Trophoblast cell (in vitro differentiated cells and primary cell): ENCODE data around the gene PTPN1.

Source experiments
- DNase-seq, 2 donors: peaks; one replicate each; pipeline ENCODE4 v3.0.0-alpha.2; 2016
- H2AFZ ChIP-seq: 2 replicates; pipeline ENCODE4 v1.6.1; 2013; ENCODE audit warnings: low read length, moderate library complexity, mild to moderate bottlenecking; ENCODE audit not compliant: insufficient read depth, poor library complexity
- H2AK5ac ChIP-seq: 2 replicates; pipeline ENCODE4 v1.6.1; 2013; ENCODE audit warnings: mild to moderate bottlenecking, low read length
- H2BK120ac ChIP-seq: 2 replicates; pipeline ENCODE4 v1.6.1; 2013; ENCODE audit warnings: low read length, mild to moderate bottlenecking, moderate library complexity; ENCODE audit not compliant: insufficient read depth, poor library complexity
- H2BK12ac ChIP-seq: 2 replicates; pipeline ENCODE4 v1.6.1; 2013; ENCODE audit warnings: mild to moderate bottlenecking, low read length, moderate library complexity
- H2BK5ac ChIP-seq: 2 replicates; pipeline ENCODE4 v1.6.1; 2013; ENCODE audit warnings: low read length, low read depth, moderate library complexity, mild to moderate bottlenecking; ENCODE audit not compliant: poor library complexity
- H3K14ac ChIP-seq: 2 replicates; pipeline ENCODE4 v1.6.1; 2013; ENCODE audit warnings: mild to moderate bottlenecking, low read length
- H3K18ac ChIP-seq: 2 replicates; pipeline ENCODE4 v1.6.1; 2013; ENCODE audit warnings: mild to moderate bottlenecking, low read length
- H3K23ac ChIP-seq: 2 replicates; pipeline ENCODE4 v1.6.1; 2013; ENCODE audit warnings: low read length
- H3K27ac ChIP-seq: 2 replicates; pipeline ENCODE4 v1.5.1; 2013; ENCODE audit warnings: low read depth, mild to moderate bottlenecking, inconsistent platforms, low read length, moderate library complexity
- H3K27me3 ChIP-seq: 2 replicates; pipeline ENCODE4 v1.6.1; 2013; ENCODE audit warnings: inconsistent platforms, mild to moderate bottlenecking, low read length, moderate library complexity; ENCODE audit not compliant: insufficient read depth
- H3K36me3 ChIP-seq, 2 experiments: 1 replicate in 1 of 2; 2 replicates in 1 of 2; pipeline ENCODE4 v1.6.1; 2013; ENCODE audit warnings: low read length in 2 of 2, mild to moderate bottlenecking in 2 of 2, moderate library complexity in 1 of 2; ENCODE audit not compliant: insufficient read depth in 2 of 2, control insufficient read depth in 1 of 2
- H3K4ac ChIP-seq: 2 replicates; pipeline ENCODE4 v1.6.1; 2013; ENCODE audit warnings: low read depth, mild to moderate bottlenecking, low read length, moderate library complexity
- H3K4me1 ChIP-seq, 2 experiments: 1 replicate in 1 of 2; 2 replicates in 1 of 2; pipeline ENCODE4 v1.6.1; 2013; ENCODE audit warnings: low read length in 2 of 2, mild to moderate bottlenecking in 2 of 2, moderate library complexity in 1 of 2; ENCODE audit not compliant: insufficient read depth in 2 of 2, control insufficient read depth in 1 of 2
- H3K4me2 ChIP-seq: 2 replicates; pipeline ENCODE4 v1.6.1; 2013; ENCODE audit warnings: inconsistent platforms, mild to moderate bottlenecking, low read length, moderate library complexity
- H3K4me3 ChIP-seq: 2 replicates; pipeline ENCODE4 v1.5.1; 2013; ENCODE audit warnings: mild to moderate bottlenecking, low read depth, low read length, inconsistent platforms
- H3K79me1 ChIP-seq: one replicate; pipeline ENCODE4 v1.6.1; 2013; ENCODE audit warnings: low read length
- H3K79me2 ChIP-seq: 2 replicates; pipeline ENCODE4 v1.6.1; 2013; ENCODE audit warnings: low read length, mild to moderate bottlenecking; ENCODE audit not compliant: control insufficient read depth, insufficient read depth, poor library complexity
- H3K9ac ChIP-seq: 2 replicates; pipeline ENCODE4 v1.6.1; 2013; ENCODE audit warnings: mild to moderate bottlenecking, low read length
- H3K9me3 ChIP-seq: 2 replicates; pipeline ENCODE4 v1.6.1; 2013; ENCODE audit warnings: low read depth, mild to moderate bottlenecking, control low read depth, inconsistent platforms, low read length; ENCODE audit not compliant: insufficient read depth
- H4K12ac ChIP-seq: 2 replicates; pipeline ENCODE4 v1.6.1; 2013; ENCODE audit warnings: low read depth, mild to moderate bottlenecking, low read length, moderate library complexity
- H4K8ac ChIP-seq: 2 replicates; pipeline ENCODE4 v1.6.1; 2013; ENCODE audit warnings: low read depth, mild to moderate bottlenecking, low read length, moderate library complexity
- H4K91ac ChIP-seq: one replicate; pipeline ENCODE4 v1.6.1; 2013; ENCODE audit warnings: low read depth, mild to moderate bottlenecking, low read length, moderate library complexity
- WGBS: extraction: QIAGEN DNeasy Blood & Tissue Kit; methylation state at CpG from one replicate; pipeline ENCODE4 v1.1.7; 2013; ENCODE audit warnings: missing lambda C conversion rate; ENCODE audit not compliant: insufficient read length, insufficient coverage; ENCODE audit errors: extremely low coverage; 5-methylcytosine and 5-hydroxymethylcytosine counted together

PTPN1 gene

GRCh38 chr20:50469176-50469723, 40.9 kb upstream of the PTPN1 start:
- Histone ChIP-seq H3K27me3 (no peaks in the 10 kb centered on the region), H2BK120ac (no peak overlapping the region), H3K4me2 (no peak overlapping the region), H2AFZ (no peak overlapping the region), H3K4me3 (no peak overlapping the region), H2BK5ac (no peak overlapping the region), H3K18ac (no peak overlapping the region), H3K4ac (no peak overlapping the region), H3K36me3 (no peaks in the 10 kb centered on the region), H3K23ac (no peak overlapping the region), H3K9me3 (no peaks in the 10 kb centered on the region), H3K79me1 (no peaks in the 10 kb centered on the region), H3K14ac (no peak overlapping the region), H3K9ac (no peak overlapping the region), H2AK5ac (no peak overlapping the region), H4K12ac (no peak overlapping the region), H2BK12ac (no peak overlapping the region), H4K91ac (no peak overlapping the region), H3K79me2 (no peaks in the 10 kb centered on the region), H3K4me1 (no peaks in the 10 kb centered on the region), H3K27ac (no peak overlapping the region), H4K8ac (no peak overlapping the region)
- no peak for DNase-seq
- no CpG with 5 or more reads among the region's 4 CpGs for WGBS

DNA sequence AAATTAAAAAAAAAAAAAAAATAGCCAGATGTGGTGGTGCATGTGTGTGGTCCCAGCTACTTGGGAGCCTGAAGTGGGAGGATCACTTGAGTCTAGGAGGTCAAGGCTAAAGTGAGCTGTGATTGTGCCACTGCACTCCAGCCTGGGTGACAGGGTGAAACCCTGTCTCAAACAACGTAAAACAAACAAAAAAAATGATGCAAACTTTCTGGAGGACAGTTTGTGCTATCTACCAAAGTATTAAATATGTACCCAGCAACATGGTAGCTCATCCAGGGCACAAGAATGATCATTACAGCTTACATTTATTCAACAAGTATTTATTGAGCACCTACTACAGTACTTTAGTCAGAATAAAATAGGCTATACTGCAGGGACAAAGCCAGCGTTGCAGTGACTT, 40.4 kb upstream of the PTPN1 start:
- no CpG with 5 or more reads among the region's 2 CpGs for WGBS
- H3K4me2 ChIP-seq: no peak overlapping the region
- no peaks in the 10 kb centered on the region for H3K4me1 ChIP-seq
- H3K9me3 ChIP-seq: no peaks in the 10 kb centered on the region
- H4K8ac ChIP-seq: no peak overlapping the region
- H2BK120ac ChIP-seq: no peak overlapping the region
- no peak for DNase-seq
- H3K79me1 ChIP-seq: no peaks in the 10 kb centered on the region
- no peak overlapping the region for H3K4me3 ChIP-seq
- H3K79me2 ChIP-seq: no peaks in the 10 kb centered on the region
- H3K27ac ChIP-seq: no peak overlapping the region
- H4K12ac ChIP-seq: no peak overlapping the region
- H3K36me3 ChIP-seq: no peaks in the 10 kb centered on the region
- no peaks in the 10 kb centered on the region for H3K27me3 ChIP-seq
- H2BK12ac ChIP-seq: no peak overlapping the region
- H3K18ac ChIP-seq: no peak overlapping the region
- no peak overlapping the region for H2AFZ ChIP-seq
- no peak overlapping the region for H2BK5ac ChIP-seq
- no peak overlapping the region for H3K14ac ChIP-seq
- no peak overlapping the region for H3K23ac ChIP-seq
- no peak overlapping the region for H3K9ac ChIP-seq
- H3K4ac ChIP-seq: no peak overlapping the region
- H2AK5ac ChIP-seq: no peak overlapping the region
- no peak overlapping the region for H4K91ac ChIP-seq

GRCh38 chr20:50470264-50470858, 39.8 kb upstream of the PTPN1 start:
- Histone ChIP-seq H2BK5ac (no peak overlapping the region), H3K4ac (no peak overlapping the region), H3K4me3 (no peak overlapping the region), H3K79me2 (no peaks in the 10 kb centered on the region), H4K91ac (no peak overlapping the region), H3K9me3 (no peaks in the 10 kb centered on the region), H3K4me1 (no peaks in the 10 kb centered on the region), H3K27ac (no peak overlapping the region), H2BK12ac (no peak overlapping the region), H2AFZ (no peak overlapping the region), H4K8ac (no peak overlapping the region), H2AK5ac (no peak overlapping the region), H3K79me1 (no peaks in the 10 kb centered on the region), H3K18ac (no peak overlapping the region), H4K12ac (no peak overlapping the region), H3K23ac (no peak overlapping the region), H3K36me3 (no peaks in the 10 kb centered on the region), H3K4me2 (no peak overlapping the region), H3K9ac (no peak overlapping the region), H3K14ac (no peak overlapping the region), H2BK120ac (no peak overlapping the region), H3K27me3 (no peaks in the 10 kb centered on the region)
- DNase-seq: no peak
- no CpG with 5 or more reads among the region's 4 CpGs for WGBS

- no peak overlapping the region for H3K27ac ChIP-seq
- H2BK12ac ChIP-seq: no peak overlapping the region
- no peaks in the 10 kb centered on the region for H3K4me1 ChIP-seq
- no CpG with 5 or more reads among the region's 1 CpG for WGBS
- H3K36me3 ChIP-seq: no peaks in the 10 kb centered on the region
- no peak overlapping the region for H4K8ac ChIP-seq
- no peak overlapping the region for H3K23ac ChIP-seq
- no peaks in the 10 kb centered on the region for H3K9me3 ChIP-seq
- H4K91ac ChIP-seq: no peak overlapping the region
- H3K4me3 ChIP-seq: no peak overlapping the region
- H2AK5ac ChIP-seq: no peak overlapping the region
- no peak overlapping the region for H2BK120ac ChIP-seq
- H3K79me2 ChIP-seq: no peaks in the 10 kb centered on the region
- no peak overlapping the region for H3K4me2 ChIP-seq
- no peaks in the 10 kb centered on the region for H3K79me1 ChIP-seq
- no peak overlapping the region for H2AFZ ChIP-seq
- no peak overlapping the region for H3K18ac ChIP-seq
- H3K4ac ChIP-seq: no peak overlapping the region
- H4K12ac ChIP-seq: no peak overlapping the region
- no peak overlapping the region for H3K14ac ChIP-seq
- H3K9ac ChIP-seq: no peak overlapping the region
- DNase-seq: no peak
- H2BK5ac ChIP-seq: no peak overlapping the region
- no peaks in the 10 kb centered on the region for H3K27me3 ChIP-seq
Observed at GRCh38 chr20:50471231-50471630, 39.0 kb upstream of the PTPN1 start.
